Measurements from ENCODE around the gene WNT16. TPM values are rescaled to one million over a fixed set of nuclear protein-coding genes. Genes with fewer than 3 reads are reported as not detected.

The WNT16 gene
- total and polyA plus RNA-seq, 12 donors, result 0.06 to 0.19 (median 0.09) TPM; not detected in 4

GRCh38 chr7:121282129-121282528 lies 46.7 kb upstream of the WNT16 start:
- no peak for TF ChIP-seq POLR2A (IDR thresholded peaks at IDR 0.05)
- TF ChIP-seq CTCF (IDR thresholded peaks at IDR 0.05), result no peak
- 78 to 83% (median 79%) methylated on average over 3 of the region's 3 CpGs for WGBS, 4 donors
- intact Hi-C loops (cut with DNase I), result no loop called here
- Histone ChIP-seq H3K4me1 (replicated peaks in 1 of 2) (peaks cover 0 to 4% of the 10 kb centered on the region in 2 donors), H3K36me3 (replicated peaks in 1 of 2) (no peaks in the 10 kb centered on the region), H3K27me3 (no peaks in the 10 kb centered on the region), H3K9me3 (replicated peaks in 1 of 3) (peaks cover 0 to 4% (median 0%) of the 10 kb centered on the region in 3 donors), H3K27ac (no peak overlapping the region), H3K4me3 (no peak overlapping the region)
- no peak for DNase-seq

- Histone ChIP-seq H3K9me3 (replicated peaks in 1 of 3) (peaks cover 0 to 4% (median 0%) of the 10 kb centered on the region in 3 donors), H3K4me3 (no peak overlapping the region), H3K27me3 (no peaks in the 10 kb centered on the region), H3K27ac (no peak overlapping the region), H3K36me3 (replicated peaks in 1 of 2) (no peaks in the 10 kb centered on the region), H3K4me1 (replicated peaks in 1 of 2) (no peaks in the 10 kb centered on the region)
- intact Hi-C loops (cut with DNase I), result no loop called here
- no peak for DNase-seq
- 92 to 100% (median 98%) methylated on average over 1 of the region's 1 CpG for WGBS, 4 donors
- TF ChIP-seq CTCF (IDR thresholded peaks at IDR 0.05), result no peak
- no peak for TF ChIP-seq POLR2A (IDR thresholded peaks at IDR 0.05)
Measured at GRCh38 chr7:121285066-121285667, 43.6 kb upstream of the WNT16 start.

- intact Hi-C loops (cut with DNase I), result no loop called here
- peaks cover 0 to 4% (median 0%) of the 10 kb centered on the region in 3 donors for H3K9me3 ChIP-seq (replicated peaks in 1 of 3)
- no peaks in the 10 kb centered on the region for H3K4me1 ChIP-seq (replicated peaks in 1 of 2)
- 86 to 92% (median 89%) methylated on average over 2 of the region's 2 CpGs for WGBS, 4 donors
- H3K4me3 ChIP-seq, result no peak overlapping the region
- TF ChIP-seq CTCF (IDR thresholded peaks at IDR 0.05), result no peak
- TF ChIP-seq POLR2A (IDR thresholded peaks at IDR 0.05), result no peak
- no peaks in the 10 kb centered on the region for H3K27me3 ChIP-seq
- H3K27ac ChIP-seq, result no peak overlapping the region
- DNase-seq, result no peak
- no peaks in the 10 kb centered on the region for H3K36me3 ChIP-seq (replicated peaks in 1 of 2)
Measured at GRCh38 chr7:121286186-121286585, 42.6 kb upstream of the WNT16 start.

- H3K27ac ChIP-seq, result no peak overlapping the region
- no peaks in the 10 kb centered on the region for H3K4me1 ChIP-seq (replicated peaks in 1 of 2)
- no peak overlapping the region for H3K4me3 ChIP-seq
- no peak for TF ChIP-seq CTCF (IDR thresholded peaks at IDR 0.05)
- TF ChIP-seq POLR2A (IDR thresholded peaks at IDR 0.05), result no peak
- no peaks in the 10 kb centered on the region for H3K36me3 ChIP-seq (replicated peaks in 1 of 2)
- H3K9me3 ChIP-seq (replicated peaks in 1 of 3), result peaks cover 0 to 4% (median 0%) of the 10 kb centered on the region in 3 donors
- DNase-seq, result no peak
- WGBS, 4 donors, result 82 to 91% (median 88%) methylated on average over 6 of the region's 6 CpGs
- intact Hi-C loops (cut with DNase I), result no loop called here
- no peaks in the 10 kb centered on the region for H3K27me3 ChIP-seq
Measured at GRCh38 chr7:121286742-121287734, 41.8 kb upstream of the WNT16 start.

Data from adrenal gland (tissue), 12 donors.